GM23338 (cell line): ENCODE results near the gene BANP. TPM values are rescaled to one million over a fixed set of nuclear protein-coding genes. Genes with fewer than 3 reads are reported as not detected.
A peak's percentile ranks its signal among the peaks of the same experiment; 100 is the strongest.

Experiments
- ATAC-seq: fragments of 200-7000 bp; cut with Tn5 transposase; 3 replicates; pipeline ENCODE4 v1.9.1; 2020
- DNase-seq: peaks from one replicate; pipeline ENCODE4 v3.0.0-alpha.2; 2015; ENCODE audit warnings: low spot score
- H2AFZ ChIP-seq: fragments of 200-600 bp; sonication (generic); 2 replicates; pipeline ENCODE4 v1.8.0; 2016; ENCODE audit warnings: antibody characterized with exemption, mild to moderate bottlenecking, moderate library complexity
- H3F3A ChIP-seq: fragments of 200-600 bp; sonication (generic); replicated peaks from 2 replicates; pipeline ENCODE4 v1.8.0; 2017; ENCODE audit warnings: antibody characterized with exemption, mixed run types, low read depth
- H3K27ac ChIP-seq: fragments of 200-600 bp; sonication (generic); 2 replicates; pipeline ENCODE4 v1.6.1; 2016; ENCODE audit warnings: low read depth
- H3K27me3 ChIP-seq: fragments of 200-600 bp; sonication (generic); 2 replicates; pipeline ENCODE4 v1.8.0; 2016; ENCODE audit warnings: mild to moderate bottlenecking, mixed run types, moderate library complexity; ENCODE audit not compliant: insufficient read depth
- H3K36me3 ChIP-seq: fragments of 200-600 bp; sonication (generic); 2 replicates; pipeline ENCODE4 v1.8.0; 2016; ENCODE audit warnings: mild to moderate bottlenecking; ENCODE audit not compliant: insufficient read depth
- H3K4me1 ChIP-seq: fragments of 200-600 bp; sonication (generic); 2 replicates; pipeline ENCODE4 v1.8.0; 2016; ENCODE audit warnings: mild to moderate bottlenecking, moderate library complexity; ENCODE audit not compliant: insufficient read depth
- H3K4me2 ChIP-seq: fragments of 200-600 bp; sonication (generic); 2 replicates; pipeline ENCODE4 v1.7.1; 2017; ENCODE audit warnings: mixed run types
- H3K4me3 ChIP-seq: fragments of 200-600 bp; sonication (generic); 2 replicates; pipeline ENCODE4 v1.6.1; 2016; ENCODE audit warnings: mixed run types
- H3K79me2 ChIP-seq: fragments of 200-600 bp; sonication (generic); replicated peaks from 2 replicates; pipeline ENCODE4 v1.8.0; 2017; ENCODE audit warnings: mild to moderate bottlenecking; ENCODE audit not compliant: insufficient read depth
- H3K9me2 ChIP-seq: fragments of 200-600 bp; sonication (generic); 2 replicates; pipeline ENCODE4 v1.8.0; 2017; ENCODE audit not compliant: insufficient read depth
- H4K20me1 ChIP-seq: fragments of 200-600 bp; sonication (generic); replicated peaks from 2 replicates; pipeline ENCODE4 v1.8.0; 2017; ENCODE audit warnings: mild to moderate bottlenecking; ENCODE audit not compliant: insufficient read depth
- H3K27ac Mint-ChIP-seq: 2 replicates; pipeline ENCODE4 v1.8.0; 2020; ENCODE audit warnings: inconsistent platforms, mild to moderate bottlenecking, moderate library complexity, mixed read lengths
- H3K27me3 Mint-ChIP-seq: 3 replicates; pipeline ENCODE4 v1.8.0; 2022; ENCODE audit warnings: low read depth, mild to moderate bottlenecking, moderate library complexity, mixed read lengths, inconsistent platforms; ENCODE audit not compliant: insufficient read depth, poor library complexity
- H3K36me3 Mint-ChIP-seq: 3 replicates; pipeline ENCODE4 v1.8.0; 2021; ENCODE audit warnings: low read depth, mild to moderate bottlenecking, inconsistent platforms, moderate library complexity, mixed read lengths
- H3K4me1 Mint-ChIP-seq: 3 replicates; pipeline ENCODE4 v1.8.0; 2020; ENCODE audit warnings: mild to moderate bottlenecking, inconsistent platforms, mixed read lengths
- H3K4me3 Mint-ChIP-seq: 3 replicates; pipeline ENCODE4 v1.8.0; 2021; ENCODE audit warnings: moderate library complexity, mild to moderate bottlenecking, inconsistent platforms, mixed read lengths
- H3K9me3 Mint-ChIP-seq: 3 replicates; pipeline ENCODE4 v1.8.0; 2020; ENCODE audit warnings: moderate library complexity, mild to moderate bottlenecking, inconsistent platforms, mixed read lengths
- CREB1 ChIP-seq: fragments of 250-450 bp; sonication (Bioruptor Pico); IDR thresholded peaks from 2 replicates; pipeline ENCODE4 v1.5.0; 2020; ENCODE audit warnings: low read depth, mild to moderate bottlenecking, moderate library complexity
- EZH2 ChIP-seq: fragments of 200-600 bp; sonication (generic); IDR thresholded peaks from one replicate; pipeline ENCODE4 v1.8.0; 2017; ENCODE audit warnings: antibody characterized with exemption, mild to moderate bottlenecking, low read depth; ENCODE audit not compliant: unreplicated experiment
- NANOG ChIP-seq: IDR thresholded peaks from 2 replicates; pipeline ENCODE4 v1.6.1; 2016; ENCODE audit warnings: antibody characterized with exemption, borderline replicate concordance
- polyA plus RNA-seq: library from polyadenylated mRNA; unstranded; fragments of >200 nt; fragmentation: Nextera tagmentation; extraction: Ambion mirVana; gene quantifications from 2 replicates; pipeline ENCODE4 v1.2.1, GENCODE V29; 2016
- total RNA-seq: library from RNA; depleted of rRNA; stranded (reverse); fragments of >200 nt; shearing (Covaris generic); gene quantifications from 2 replicates; pipeline ENCODE4 v1.2.3, GENCODE V29; 2014
- TF ChIP-seq, protein P1 (sequence below), 2 experiments: fragments of 200-600 bp in 1 of 2; sonication (generic) in 1 of 2; conservative IDR thresholded peaks; 2 replicates each; pipeline versions ENCODE4 v1.5.1 to v1.6.1; 2016 to 2017; ENCODE audit warnings: antibody characterized with exemption in 2 of 2, low read depth in 2 of 2, mild to moderate bottlenecking in 2 of 2, moderate library complexity in 1 of 2
- TF ChIP-seq, protein P2 (sequence below): fragments of 250-450 bp; sonication (Bioruptor Pico); IDR thresholded peaks from 2 replicates; pipeline ENCODE4 v1.5.0; 2020; ENCODE audit warnings: mild to moderate bottlenecking, moderate library complexity

The BANP gene
- total and polyA plus RNA-seq, 2 experiments from 2014 or later: 22.3 to 48.0 TPM

DNA sequence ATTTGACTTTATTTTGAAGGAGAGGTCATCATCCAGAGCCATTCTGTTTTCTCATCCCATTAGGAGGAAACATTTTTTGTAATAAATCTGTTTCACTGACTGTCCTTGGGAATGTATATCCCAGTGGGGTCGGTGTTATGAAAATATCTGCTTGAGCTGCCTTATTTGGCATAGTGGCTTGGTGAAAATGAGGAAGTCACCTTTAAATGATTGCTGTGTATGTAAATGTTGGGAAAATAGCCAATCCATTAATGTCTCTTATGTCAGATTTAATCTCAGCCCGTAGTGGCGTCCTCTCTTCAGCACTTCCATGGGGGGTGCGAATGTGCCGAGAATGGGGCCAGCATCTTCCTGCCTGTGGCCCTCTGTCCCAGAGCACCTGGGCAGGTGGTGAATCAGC, 57.6 kb downstream of the BANP start:
- Histone ChIP-seq H3K36me3 (peaks cover 8% of the 10 kb centered on the region; the same call in 1 of the 2 replicates), H4K20me1 (no peaks in the 10 kb centered on the region; the same call in 1 of the 2 replicates), H3K4me2 (no peak overlapping the region), H2AFZ (no peak overlapping the region), H3K27ac (peak overlapping the region; percentile 87), H3K79me2 (peaks cover 13% of the 10 kb centered on the region; the same call in 1 of the 2 replicates), H3K4me1 (peaks cover 4% of the 10 kb centered on the region; the same call in 1 of the 2 replicates), H3K27me3 (no peaks in the 10 kb centered on the region), H3F3A (peaks cover 10% of the 10 kb centered on the region; the same call in 1 of the 2 replicates), H3K4me3 (no peak overlapping the region), H3K9me2 (no peaks in the 10 kb centered on the region)
- H3K27me3 Mint-ChIP-seq: peaks cover 5% of the 10 kb centered on the region
- H3K9me3 Mint-ChIP-seq: peaks cover 21% of the 10 kb centered on the region
- H3K36me3 Mint-ChIP-seq: peaks cover 73% of the 10 kb centered on the region
- peak overlapping the region; percentile 96 for H3K27ac Mint-ChIP-seq
- no peak for TF ChIP-seq EZH2
- ATAC-seq: no peak; the same call in 2 of the 3 replicates
- peak overlapping the region; percentile 18; the same call in 1 of the 3 replicates for H3K4me3 Mint-ChIP-seq
- peaks cover 28% of the 10 kb centered on the region for H3K4me1 Mint-ChIP-seq
- DNase-seq: no peak

DNA sequence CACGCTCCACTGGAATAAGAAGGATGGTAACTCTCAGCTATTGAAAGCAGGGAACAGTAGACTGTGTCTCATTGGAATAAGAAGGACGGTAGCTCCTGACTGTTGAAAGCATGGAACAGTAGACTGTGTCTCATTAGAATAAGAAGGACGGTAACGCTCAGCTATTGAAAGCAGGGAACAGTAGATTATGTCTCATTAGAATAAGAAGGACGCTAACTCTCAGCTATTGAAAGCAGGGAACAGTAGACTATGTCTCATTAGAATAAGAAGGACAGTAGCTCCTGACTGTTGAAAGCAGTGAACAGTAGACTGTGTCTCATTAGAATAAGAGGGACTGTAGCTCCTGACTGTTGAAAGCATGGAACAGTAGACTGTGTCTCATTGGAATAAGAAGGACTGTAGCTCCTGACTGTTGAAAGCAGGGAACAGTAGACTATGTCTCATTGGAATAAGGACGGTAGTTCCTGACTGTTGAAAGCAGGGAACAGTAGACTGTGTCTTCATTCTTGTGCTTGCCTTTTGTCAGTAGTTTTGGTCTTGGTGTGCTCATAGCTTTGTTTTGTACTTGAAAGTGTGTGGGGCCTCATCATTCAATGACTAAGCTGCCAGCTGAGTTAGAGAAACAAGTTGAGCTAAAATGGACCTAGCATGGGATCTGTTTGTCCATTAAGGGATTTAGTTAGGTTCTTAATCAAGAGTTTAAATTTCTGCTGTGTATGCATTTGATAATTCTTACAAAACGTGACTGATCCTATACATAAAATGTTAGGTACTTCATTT, 58.5 kb downstream of the BANP start:
- H3K36me3 ChIP-seq: peaks cover 8% of the 10 kb centered on the region; the same call in 1 of the 2 replicates
- ATAC-seq (peak; percentile 86), DNase-seq (peak; percentile 79)
- no peaks in the 10 kb centered on the region for H3K27me3 ChIP-seq
- peaks cover 71% of the 10 kb centered on the region for H3K36me3 Mint-ChIP-seq
- peaks cover 28% of the 10 kb centered on the region for H3K4me1 Mint-ChIP-seq
- peaks cover 8% of the 10 kb centered on the region for H3K27me3 Mint-ChIP-seq
- H2AFZ ChIP-seq: no peak overlapping the region
- H3K4me1 ChIP-seq: peaks cover 4% of the 10 kb centered on the region; the same call in 1 of the 2 replicates
- peak overlapping the region; percentile 88 for H3K27ac ChIP-seq
- no peak overlapping the region for H3K4me3 ChIP-seq
- H3K9me2 ChIP-seq: no peaks in the 10 kb centered on the region
- H3K27ac Mint-ChIP-seq: peak overlapping the region; percentile 96
- peaks cover 10% of the 10 kb centered on the region; the same call in 1 of the 2 replicates for H3F3A ChIP-seq
- H3K9me3 Mint-ChIP-seq: peaks cover 21% of the 10 kb centered on the region
- TF ChIP-seq NANOG: peak; percentile 54; the same call in 1 of the 2 replicates
- TF ChIP-seq CREB1 (CRISPR knock-in tag): no peak
- H3K4me2 ChIP-seq: no peak overlapping the region
- no peak overlapping the region; the same call in 2 of the 3 replicates for H3K4me3 Mint-ChIP-seq
- H3K79me2 ChIP-seq: peaks cover 13% of the 10 kb centered on the region; the same call in 1 of the 2 replicates
- no peaks in the 10 kb centered on the region; the same call in 1 of the 2 replicates for H4K20me1 ChIP-seq

DNA sequence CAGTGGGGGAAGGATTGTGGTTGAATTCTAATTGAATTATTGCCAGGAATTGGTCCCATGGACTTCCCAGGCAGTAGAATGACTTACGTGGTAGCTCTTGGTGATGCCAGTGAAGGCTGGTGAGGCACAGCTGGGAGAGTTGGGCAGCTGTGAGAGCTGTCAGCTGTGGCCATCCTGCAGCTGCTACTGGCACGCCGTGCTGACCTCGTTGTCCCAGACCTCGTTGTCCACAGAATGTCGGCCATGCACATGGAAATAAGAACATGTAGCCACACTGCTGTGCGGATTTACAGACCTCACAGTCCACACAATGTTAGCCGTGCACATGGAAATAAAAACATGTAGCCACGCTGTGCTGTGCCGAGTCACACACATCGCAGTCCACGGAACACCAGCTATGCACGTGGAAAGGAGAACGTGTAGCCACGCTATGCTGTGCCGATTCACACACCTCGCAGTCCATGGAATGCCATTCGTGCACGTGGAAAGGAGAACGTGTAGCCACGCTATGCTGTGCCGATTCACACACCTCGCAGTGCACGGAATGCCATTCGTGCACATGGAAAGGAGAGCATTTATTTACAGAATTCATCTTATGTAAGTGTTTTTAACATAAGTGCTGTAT, 59.2 kb downstream of the BANP start:
- peaks cover 25% of the 10 kb centered on the region for H3K4me1 Mint-ChIP-seq
- peak overlapping the region; percentile 88; the same call in 1 of the 2 replicates for H3K27ac ChIP-seq
- DNase-seq: no peak
- TF ChIP-seq, protein P1, sequence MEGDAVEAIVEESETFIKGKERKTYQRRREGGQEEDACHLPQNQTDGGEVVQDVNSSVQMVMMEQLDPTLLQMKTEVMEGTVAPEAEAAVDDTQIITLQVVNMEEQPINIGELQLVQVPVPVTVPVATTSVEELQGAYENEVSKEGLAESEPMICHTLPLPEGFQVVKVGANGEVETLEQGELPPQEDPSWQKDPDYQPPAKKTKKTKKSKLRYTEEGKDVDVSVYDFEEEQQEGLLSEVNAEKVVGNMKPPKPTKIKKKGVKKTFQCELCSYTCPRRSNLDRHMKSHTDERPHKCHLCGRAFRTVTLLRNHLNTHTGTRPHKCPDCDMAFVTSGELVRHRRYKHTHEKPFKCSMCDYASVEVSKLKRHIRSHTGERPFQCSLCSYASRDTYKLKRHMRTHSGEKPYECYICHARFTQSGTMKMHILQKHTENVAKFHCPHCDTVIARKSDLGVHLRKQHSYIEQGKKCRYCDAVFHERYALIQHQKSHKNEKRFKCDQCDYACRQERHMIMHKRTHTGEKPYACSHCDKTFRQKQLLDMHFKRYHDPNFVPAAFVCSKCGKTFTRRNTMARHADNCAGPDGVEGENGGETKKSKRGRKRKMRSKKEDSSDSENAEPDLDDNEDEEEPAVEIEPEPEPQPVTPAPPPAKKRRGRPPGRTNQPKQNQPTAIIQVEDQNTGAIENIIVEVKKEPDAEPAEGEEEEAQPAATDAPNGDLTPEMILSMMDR (conservative IDR thresholded peaks at IDR 0.05; ENCODE audit: low read depth in 2 of 2): no peak
- TF ChIP-seq, protein P2, sequence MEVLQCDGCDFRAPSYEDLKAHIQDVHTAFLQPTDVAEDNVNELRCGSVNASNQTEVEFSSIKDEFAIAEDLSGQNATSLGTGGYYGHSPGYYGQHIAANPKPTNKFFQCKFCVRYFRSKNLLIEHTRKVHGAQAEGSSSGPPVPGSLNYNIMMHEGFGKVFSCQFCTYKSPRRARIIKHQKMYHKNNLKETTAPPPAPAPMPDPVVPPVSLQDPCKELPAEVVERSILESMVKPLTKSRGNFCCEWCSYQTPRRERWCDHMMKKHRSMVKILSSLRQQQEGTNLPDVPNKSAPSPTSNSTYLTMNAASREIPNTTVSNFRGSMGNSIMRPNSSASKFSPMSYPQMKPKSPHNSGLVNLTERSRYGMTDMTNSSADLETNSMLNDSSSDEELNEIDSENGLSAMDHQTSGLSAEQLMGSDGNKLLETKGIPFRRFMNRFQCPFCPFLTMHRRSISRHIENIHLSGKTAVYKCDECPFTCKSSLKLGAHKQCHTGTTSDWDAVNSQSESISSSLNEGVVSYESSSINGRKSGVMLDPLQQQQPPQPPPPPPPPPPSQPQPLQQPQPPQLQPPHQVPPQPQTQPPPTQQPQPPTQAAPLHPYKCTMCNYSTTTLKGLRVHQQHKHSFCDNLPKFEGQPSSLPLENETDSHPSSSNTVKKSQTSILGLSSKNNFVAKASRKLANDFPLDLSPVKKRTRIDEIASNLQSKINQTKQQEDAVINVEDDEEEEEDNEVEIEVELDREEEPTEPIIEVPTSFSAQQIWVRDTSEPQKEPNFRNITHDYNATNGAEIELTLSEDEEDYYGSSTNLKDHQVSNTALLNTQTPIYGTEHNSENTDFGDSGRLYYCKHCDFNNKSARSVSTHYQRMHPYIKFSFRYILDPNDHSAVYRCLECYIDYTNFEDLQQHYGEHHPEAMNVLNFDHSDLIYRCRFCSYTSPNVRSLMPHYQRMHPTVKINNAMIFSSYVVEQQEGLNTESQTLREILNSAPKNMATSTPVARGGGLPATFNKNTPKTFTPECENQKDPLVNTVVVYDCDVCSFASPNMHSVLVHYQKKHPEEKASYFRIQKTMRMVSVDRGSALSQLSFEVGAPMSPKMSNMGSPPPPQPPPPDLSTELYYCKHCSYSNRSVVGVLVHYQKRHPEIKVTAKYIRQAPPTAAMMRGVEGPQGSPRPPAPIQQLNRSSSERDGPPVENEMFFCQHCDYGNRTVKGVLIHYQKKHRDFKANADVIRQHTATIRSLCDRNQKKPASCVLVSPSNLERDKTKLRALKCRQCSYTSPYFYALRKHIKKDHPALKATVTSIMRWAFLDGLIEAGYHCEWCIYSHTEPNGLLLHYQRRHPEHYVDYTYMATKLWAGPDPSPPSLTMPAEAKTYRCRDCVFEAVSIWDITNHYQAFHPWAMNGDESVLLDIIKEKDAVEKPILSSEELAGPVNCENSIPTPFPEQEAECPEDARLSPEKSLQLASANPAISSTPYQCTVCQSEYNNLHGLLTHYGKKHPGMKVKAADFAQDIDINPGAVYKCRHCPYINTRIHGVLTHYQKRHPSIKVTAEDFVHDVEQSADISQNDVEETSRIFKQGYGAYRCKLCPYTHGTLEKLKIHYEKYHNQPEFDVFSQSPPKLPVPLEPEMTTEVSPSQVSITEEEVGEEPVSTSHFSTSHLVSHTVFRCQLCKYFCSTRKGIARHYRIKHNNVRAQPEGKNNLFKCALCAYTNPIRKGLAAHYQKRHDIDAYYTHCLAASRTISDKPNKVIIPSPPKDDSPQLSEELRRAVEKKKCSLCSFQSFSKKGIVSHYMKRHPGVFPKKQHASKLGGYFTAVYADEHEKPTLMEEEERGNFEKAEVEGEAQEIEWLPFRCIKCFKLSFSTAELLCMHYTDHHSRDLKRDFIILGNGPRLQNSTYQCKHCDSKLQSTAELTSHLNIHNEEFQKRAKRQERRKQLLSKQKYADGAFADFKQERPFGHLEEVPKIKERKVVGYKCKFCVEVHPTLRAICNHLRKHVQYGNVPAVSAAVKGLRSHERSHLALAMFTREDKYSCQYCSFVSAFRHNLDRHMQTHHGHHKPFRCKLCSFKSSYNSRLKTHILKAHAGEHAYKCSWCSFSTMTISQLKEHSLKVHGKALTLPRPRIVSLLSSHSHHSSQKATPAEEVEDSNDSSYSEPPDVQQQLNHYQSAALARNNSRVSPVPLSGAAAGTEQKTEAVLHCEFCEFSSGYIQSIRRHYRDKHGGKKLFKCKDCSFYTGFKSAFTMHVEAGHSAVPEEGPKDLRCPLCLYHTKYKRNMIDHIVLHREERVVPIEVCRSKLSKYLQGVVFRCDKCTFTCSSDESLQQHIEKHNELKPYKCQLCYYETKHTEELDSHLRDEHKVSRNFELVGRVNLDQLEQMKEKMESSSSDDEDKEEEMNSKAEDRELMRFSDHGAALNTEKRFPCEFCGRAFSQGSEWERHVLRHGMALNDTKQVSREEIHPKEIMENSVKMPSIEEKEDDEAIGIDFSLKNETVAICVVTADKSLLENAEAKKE (CRISPR knock-in tag): no peak

More for the DNA sequence above, 59.2 kb downstream of the BANP start:
- Histone ChIP-seq H3K4me2 (no peak overlapping the region), H3K36me3 (peaks cover 8% of the 10 kb centered on the region; the same call in 1 of the 2 replicates), H3K4me1 (peaks cover 4% of the 10 kb centered on the region; the same call in 1 of the 2 replicates), H3F3A (peaks cover 10% of the 10 kb centered on the region; the same call in 1 of the 2 replicates), H3K9me2 (no peaks in the 10 kb centered on the region), H3K79me2 (peaks cover 12% of the 10 kb centered on the region; the same call in 1 of the 2 replicates), H2AFZ (no peak overlapping the region), H4K20me1 (no peaks in the 10 kb centered on the region; the same call in 1 of the 2 replicates), H3K4me3 (no peak overlapping the region), H3K27me3 (no peaks in the 10 kb centered on the region)
- no peak for ATAC-seq
- H3K36me3 Mint-ChIP-seq: peaks cover 68% of the 10 kb centered on the region
- peak overlapping the region; percentile 96 for H3K27ac Mint-ChIP-seq
- peaks cover 21% of the 10 kb centered on the region for H3K9me3 Mint-ChIP-seq
- H3K27me3 Mint-ChIP-seq: peaks cover 11% of the 10 kb centered on the region
- no peak overlapping the region for H3K4me3 Mint-ChIP-seq
